ENCODE data around the gene CCSER1.

Gene CCSER1

GRCh38 chr4:90198086-90198847 lies 71.1 kb downstream of the CCSER1 start:
- DNase-seq = no peak

GRCh38 chr4:90207887-90208454 lies 80.8 kb downstream of the CCSER1 start:
- DNase-seq = no peak

GRCh38 chr4:90209922-90210321 lies 82.7 kb downstream of the CCSER1 start:
- DNase-seq = no peak

GRCh38 chr4:90211174-90211573 lies 84.0 kb downstream of the CCSER1 start:
- DNase-seq = no peak

- no peak for DNase-seq
These were observed 88.1 kb downstream of the CCSER1 start for GRCh38 chr4:90215286-90215685.

- no peak for DNase-seq
These were observed 92.6 kb downstream of the CCSER1 start for GRCh38 chr4:90219822-90220221.

- DNase-seq = no peak
These were observed 93.3 kb downstream of the CCSER1 start for GRCh38 chr4:90220459-90220858.

- no peak for DNase-seq
These were observed 99.5 kb downstream of the CCSER1 start for GRCh38 chr4:90226734-90227133.

GRCh38 chr4:90227177-90227576 lies 100.0 kb downstream of the CCSER1 start:
- DNase-seq = no peak

GRCh38 chr4:90234916-90235547 lies 107.8 kb downstream of the CCSER1 start:
- DNase-seq = no peak

- DNase-seq = no peak
These were observed 110.7 kb downstream of the CCSER1 start for GRCh38 chr4:90237751-90238530.

GRCh38 chr4:90240333-90240732 lies 113.1 kb downstream of the CCSER1 start:
- no peak for DNase-seq

- DNase-seq = no peak
These were observed 113.8 kb downstream of the CCSER1 start for GRCh38 chr4:90241008-90241407.

GRCh38 chr4:90245837-90246236 lies 118.6 kb downstream of the CCSER1 start:
- DNase-seq = no peak

- no peak for DNase-seq
These were observed 119.6 kb downstream of the CCSER1 start for GRCh38 chr4:90246816-90247215.

GRCh38 chr4:90254357-90254756 lies 127.2 kb downstream of the CCSER1 start:
- no peak for DNase-seq

GRCh38 chr4:90274175-90274574 lies 147.0 kb downstream of the CCSER1 start:
- no peak for DNase-seq

GRCh38 chr4:90280954-90281353 lies 153.8 kb downstream of the CCSER1 start:
- DNase-seq = no peak

- DNase-seq = no peak
These were observed 154.6 kb downstream of the CCSER1 start for GRCh38 chr4:90281541-90282355.

GRCh38 chr4:90290345-90290744 lies 163.2 kb downstream of the CCSER1 start:
- no peak for DNase-seq

GRCh38 chr4:90292438-90292837 lies 165.2 kb downstream of the CCSER1 start:
- DNase-seq = no peak

GRCh38 chr4:90293320-90293719 lies 166.1 kb downstream of the CCSER1 start:
- DNase-seq = no peak

GRCh38 chr4:90299373-90299772 lies 172.2 kb downstream of the CCSER1 start:
- no peak for DNase-seq

Data from bone marrow (tissue), 2 donors.